NCI-H446 (cell line): Measurements from ENCODE around the gene VTCN1.
A peak's percentile ranks its signal among the peaks of the same experiment; 100 is the strongest.
"Not testable (repeated sequence)": the region's sequence is repeated elsewhere in the genome, so short reads cannot be mapped to it uniquely, and the experiment has no call there.

Source experiments
- DNase-seq, 2 experiments: peaks; one replicate each; lab custom pipeline; 2025; lab: John Stamatoyannopoulos, UW

VTCN1 gene

GRCh38 chr1:117210831-117211261 is at the start of gene VTCN1:
Gene VTCN1, minus strand, starts transcription at chr1:117210927. Its CDS starts 72 bp downstream, at chr1:117210855.
- no peak for DNase-seq

GRCh38 chr1:117258791-117259190 is 48.1 kb upstream of the VTCN1 start:
- no peak for DNase-seq

- DNase-seq, result not testable (repeated sequence)
These were observed 47.3 kb upstream of the VTCN1 start for GRCh38 chr1:117258075-117258474.

- no peak for DNase-seq
These were observed 46.6 kb upstream of the VTCN1 start for GRCh38 chr1:117257291-117257690.

- DNase-seq, result peak; percentile 86 to 89
These were observed 39.4 kb upstream of the VTCN1 start for GRCh38 chr1:117250061-117250606.

- peak in 1 of 2 experiments; percentile 48 for DNase-seq
These were observed 34.2 kb upstream of the VTCN1 start for GRCh38 chr1:117244971-117245370.

- DNase-seq, result no peak
These were observed 33.6 kb upstream of the VTCN1 start for GRCh38 chr1:117244306-117244705.

GRCh38 chr1:117241512-117241911 is 30.8 kb upstream of the VTCN1 start:
- DNase-seq, result no peak

GRCh38 chr1:117240547-117240946 is 29.8 kb upstream of the VTCN1 start:
- no peak for DNase-seq

- DNase-seq, result no peak
These were observed 28.7 kb upstream of the VTCN1 start for GRCh38 chr1:117239467-117239866.

GRCh38 chr1:117237726-117238381 is 27.1 kb upstream of the VTCN1 start:
- DNase-seq, result peak in 1 of 2 experiments; percentile 54

GRCh38 chr1:117235863-117236465 is 25.2 kb upstream of the VTCN1 start:
- DNase-seq, result no peak

GRCh38 chr1:117232531-117232930 is 21.8 kb upstream of the VTCN1 start:
- peak; percentile 75 to 81 for DNase-seq

- DNase-seq, result peak in 1 of 2 experiments; percentile 51
These were observed 21.1 kb upstream of the VTCN1 start for GRCh38 chr1:117231748-117232373.

- DNase-seq, result no peak
These were observed 20.6 kb upstream of the VTCN1 start for GRCh38 chr1:117231312-117231711.

GRCh38 chr1:117229217-117229616 is 18.5 kb upstream of the VTCN1 start:
- no peak for DNase-seq

- DNase-seq, result no peak
These were observed 15.2 kb upstream of the VTCN1 start for GRCh38 chr1:117225931-117226330.

- DNase-seq, result peak; percentile 59 to 64
These were observed 6.0 kb upstream of the VTCN1 start for GRCh38 chr1:117216718-117217117.

GRCh38 chr1:117215733-117216462 is 5.2 kb upstream of the VTCN1 start:
- peak; percentile 94 to 96 for DNase-seq

- DNase-seq, result no peak
These were observed 4.3 kb upstream of the VTCN1 start for GRCh38 chr1:117215019-117215418.

GRCh38 chr1:117213046-117213445 is 2.3 kb upstream of the VTCN1 start:
- DNase-seq, result no peak

GRCh38 chr1:117210386-117210785 is 341 bp downstream of the VTCN1 start:
- no peak for DNase-seq
